Choroid plexus epithelial cell (primary cell): ENCODE results near the gene CCDC134.

Experiments
- DNase-seq: peaks from one replicate; pipeline ENCODE4 v3.0.0-alpha.2; 2010; ENCODE audit warnings: low read depth
- H3K4me3 ChIP-seq: 2 replicates; pipeline ENCODE4 v1.5.1; 2011; ENCODE audit warnings: low read depth, mild to moderate bottlenecking, control low read depth, low read length, moderate library complexity
- TF ChIP-seq, protein P1 (sequence below): conservative IDR thresholded peaks from 2 replicates; pipeline ENCODE4 v1.5.1; 2011; ENCODE audit warnings: low read depth, mild to moderate bottlenecking, control low read depth, inconsistent platforms, low read length, moderate library complexity

Gene CCDC134

GRCh38 chr22:41776381-41776780 is 24.1 kb upstream of the CCDC134 start:
- DNase-seq, result no peak
- H3K4me3 ChIP-seq, result no peak overlapping the region
- TF ChIP-seq, protein P1, sequence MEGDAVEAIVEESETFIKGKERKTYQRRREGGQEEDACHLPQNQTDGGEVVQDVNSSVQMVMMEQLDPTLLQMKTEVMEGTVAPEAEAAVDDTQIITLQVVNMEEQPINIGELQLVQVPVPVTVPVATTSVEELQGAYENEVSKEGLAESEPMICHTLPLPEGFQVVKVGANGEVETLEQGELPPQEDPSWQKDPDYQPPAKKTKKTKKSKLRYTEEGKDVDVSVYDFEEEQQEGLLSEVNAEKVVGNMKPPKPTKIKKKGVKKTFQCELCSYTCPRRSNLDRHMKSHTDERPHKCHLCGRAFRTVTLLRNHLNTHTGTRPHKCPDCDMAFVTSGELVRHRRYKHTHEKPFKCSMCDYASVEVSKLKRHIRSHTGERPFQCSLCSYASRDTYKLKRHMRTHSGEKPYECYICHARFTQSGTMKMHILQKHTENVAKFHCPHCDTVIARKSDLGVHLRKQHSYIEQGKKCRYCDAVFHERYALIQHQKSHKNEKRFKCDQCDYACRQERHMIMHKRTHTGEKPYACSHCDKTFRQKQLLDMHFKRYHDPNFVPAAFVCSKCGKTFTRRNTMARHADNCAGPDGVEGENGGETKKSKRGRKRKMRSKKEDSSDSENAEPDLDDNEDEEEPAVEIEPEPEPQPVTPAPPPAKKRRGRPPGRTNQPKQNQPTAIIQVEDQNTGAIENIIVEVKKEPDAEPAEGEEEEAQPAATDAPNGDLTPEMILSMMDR, result no peak

GRCh38 chr22:41777749-41778425 is 22.6 kb upstream of the CCDC134 start:
- DNase-seq, result no peak
- TF ChIP-seq, protein P1, result no peak
- no peak overlapping the region for H3K4me3 ChIP-seq

DNA sequence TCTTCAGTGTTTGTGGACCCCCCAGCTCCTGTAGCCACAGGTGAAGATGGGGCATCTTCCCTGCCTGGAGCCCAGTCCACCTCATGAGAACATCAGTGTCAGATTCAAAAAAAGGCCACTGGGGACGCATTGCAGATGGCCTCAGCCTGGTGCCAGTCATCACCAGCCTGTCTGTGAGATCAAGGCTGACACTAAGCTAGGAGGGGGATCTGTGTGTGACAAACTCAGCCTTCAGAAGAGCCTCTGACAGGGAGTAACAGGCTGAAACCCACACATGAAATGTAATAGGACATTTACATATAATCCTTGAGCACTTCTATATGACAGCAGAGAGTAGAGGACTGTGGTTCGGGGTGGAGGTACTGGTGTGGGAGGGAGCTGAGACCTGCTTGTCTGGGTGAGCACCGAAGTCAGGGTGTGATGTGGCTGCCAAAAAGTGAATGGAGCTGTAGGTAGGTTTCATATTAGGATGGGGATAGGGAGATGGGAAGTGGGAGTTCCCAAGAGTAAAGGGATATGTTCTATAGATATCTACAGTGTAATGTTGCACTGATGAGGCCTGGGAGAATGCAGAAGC is 20.5 kb upstream of the CCDC134 start:
- TF ChIP-seq, protein P1, result no peak
- H3K4me3 ChIP-seq, result no peak overlapping the region
- DNase-seq, result no peak

DNA sequence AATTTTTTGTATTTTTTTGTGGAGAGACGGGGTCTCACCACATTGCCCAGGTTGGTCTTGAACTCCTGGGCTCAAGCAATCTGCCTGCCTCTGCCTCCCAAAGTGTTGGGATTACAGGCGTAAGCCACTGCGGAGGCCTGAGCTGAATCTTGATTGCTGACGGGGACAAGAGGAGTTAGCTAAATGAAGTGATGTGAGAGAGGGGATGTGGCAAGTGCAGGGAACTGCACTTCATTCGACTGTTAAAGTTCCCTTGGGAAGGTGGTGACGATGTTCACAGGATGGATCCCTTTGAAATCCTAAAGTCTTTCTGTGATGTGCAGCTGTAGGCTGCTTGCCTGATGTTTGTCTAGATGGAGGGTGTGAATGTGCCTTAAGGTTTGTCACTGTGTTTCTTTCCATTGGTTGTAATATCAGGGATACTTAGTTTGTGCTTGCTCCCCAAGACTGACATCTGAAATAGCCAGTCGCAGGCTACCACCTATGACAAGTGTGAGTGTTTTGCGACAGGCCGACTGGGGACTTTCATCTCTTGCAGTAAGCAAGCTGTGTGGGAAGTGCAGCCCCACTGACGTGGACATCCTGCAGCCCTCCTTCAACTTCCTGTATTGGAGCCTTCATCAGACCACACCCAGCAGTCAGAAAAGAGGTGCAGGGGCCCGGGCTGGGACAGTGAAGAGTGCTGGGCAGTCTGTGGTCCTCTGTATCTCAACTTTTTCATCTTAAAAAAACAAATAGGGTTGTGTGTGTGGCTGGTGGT is 19.6 kb upstream of the CCDC134 start:
- TF ChIP-seq, protein P1, result no peak
- peak; percentile 63 for DNase-seq
- no peak overlapping the region for H3K4me3 ChIP-seq

DNA sequence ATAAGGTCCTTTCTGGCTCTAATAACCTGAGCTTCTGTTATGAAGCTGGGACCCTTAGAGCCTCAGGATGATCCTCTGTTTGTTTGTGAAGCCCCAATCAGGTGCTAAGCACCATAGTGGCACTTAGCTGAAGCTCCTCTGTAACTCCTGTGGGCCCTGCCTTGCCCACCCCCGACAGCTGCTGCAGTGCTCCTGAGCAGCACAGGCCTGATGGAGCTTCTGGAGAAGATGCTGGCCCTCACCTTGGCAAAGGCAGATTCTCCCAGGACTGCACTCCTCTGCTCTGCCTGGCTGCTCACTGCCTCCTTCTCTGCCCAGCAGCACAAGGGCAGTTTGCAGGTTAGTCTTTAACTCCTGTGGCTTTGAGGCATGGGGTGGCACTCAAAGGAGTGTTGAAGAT is 19.0 kb upstream of the CCDC134 start:
- TF ChIP-seq, protein P1, result no peak
- DNase-seq, result no peak
- no peak overlapping the region for H3K4me3 ChIP-seq

DNA sequence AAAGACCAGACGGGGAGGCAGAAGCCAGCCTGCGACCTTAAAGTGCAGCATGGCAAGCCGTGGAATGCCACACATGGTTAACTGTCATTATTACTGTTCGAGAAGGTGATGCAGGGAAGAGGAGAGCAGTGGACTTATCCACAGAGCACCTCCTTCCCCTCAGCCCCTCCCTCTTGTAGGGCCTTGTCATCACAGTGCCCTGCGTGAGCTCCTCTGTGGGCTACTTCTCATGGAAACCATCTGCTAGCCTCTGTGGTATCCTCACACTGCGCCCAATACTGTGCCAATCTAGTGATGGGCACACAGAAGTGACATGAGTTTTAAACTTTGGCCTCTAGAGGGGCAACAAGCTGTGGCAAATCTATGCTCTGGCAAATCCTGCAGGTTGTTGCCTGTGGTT is 18.2 kb upstream of the CCDC134 start:
- DNase-seq, result no peak
- TF ChIP-seq, protein P1, result no peak
- H3K4me3 ChIP-seq, result no peak overlapping the region

GRCh38 chr22:41782751-41783150 is 17.7 kb upstream of the CCDC134 start:
- no peak for DNase-seq
- no peak overlapping the region for H3K4me3 ChIP-seq
- TF ChIP-seq, protein P1, result no peak
